NCI-H1105 treated with DMSO at 0.1 percent for 48 hours (cell line): Measurements from ENCODE around the gene ADD1.

ENCODE experiments used
- DNase-seq: peaks from one replicate; lab custom pipeline; 2025; lab: John Stamatoyannopoulos, UW

ADD1 gene

GRCh38 chr4:2843263-2843940, at the start of gene ADD1:
ADD1 (plus strand) TSS chr4:2843844; CDS start chr4:2875916, 32,072 bp downstream.
- DNase-seq: peak; percentile 62

- no peak for DNase-seq
These were observed 49.0 kb upstream of the ADD1 start for GRCh38 chr4:2794486-2795299.

- DNase-seq: no peak
These were observed 48.2 kb upstream of the ADD1 start for GRCh38 chr4:2795300-2795892.

- no peak for DNase-seq
These were observed 47.5 kb upstream of the ADD1 start for GRCh38 chr4:2795893-2796848.

GRCh38 chr4:2796849-2797544, 46.6 kb upstream of the ADD1 start:
- DNase-seq: no peak

GRCh38 chr4:2797545-2798305, 45.9 kb upstream of the ADD1 start:
- no peak for DNase-seq

- DNase-seq: no peak
These were observed 45.0 kb upstream of the ADD1 start for GRCh38 chr4:2798399-2799223.

- no peak for DNase-seq
These were observed 44.3 kb upstream of the ADD1 start for GRCh38 chr4:2799224-2799911.

GRCh38 chr4:2799971-2800690, 43.5 kb upstream of the ADD1 start:
- DNase-seq: no peak

GRCh38 chr4:2800691-2801596, 42.7 kb upstream of the ADD1 start:
- no peak for DNase-seq

GRCh38 chr4:2802618-2803531, 40.8 kb upstream of the ADD1 start:
- no peak for DNase-seq

- DNase-seq: no peak
These were observed 39.8 kb upstream of the ADD1 start for GRCh38 chr4:2803624-2804448.

- DNase-seq: no peak
These were observed 39.1 kb upstream of the ADD1 start for GRCh38 chr4:2804449-2804972.

GRCh38 chr4:2804973-2805501, 38.6 kb upstream of the ADD1 start:
- no peak for DNase-seq
